ENCODE data around the gene CHCHD2.
"Not testable (repeated sequence)": the region's sequence is repeated elsewhere in the genome, so short reads cannot be mapped to it uniquely, and the experiment has no call there.

The CHCHD2 gene

GRCh38 chr7:56087445-56087844, 18.8 kb downstream of the CHCHD2 start:
- H4K20me1 ChIP-seq (ENCODE audit: insufficient read depth, low read length): no peaks in the 10 kb centered on the region
- no peak for TF ChIP-seq CTCF (IDR thresholded peaks at IDR 0.05; ENCODE audit: low read depth, low read length)
- TF ChIP-seq EZH2phosphoT487 (IDR thresholded peaks at IDR 0.05; ENCODE audit: low read depth): no peak
- H3K9ac ChIP-seq (ENCODE audit: low read length): no peak overlapping the region
- no peak overlapping the region for H3K27ac ChIP-seq (ENCODE audit: low read length)
- H3K9me3 ChIP-seq (ENCODE audit: insufficient read depth, low read length): no peaks in the 10 kb centered on the region
- no peak overlapping the region for H3K4me2 ChIP-seq (ENCODE audit: low read length)
- no peaks in the 10 kb centered on the region for H3K27me3 ChIP-seq (ENCODE audit: low read depth, low read length)
- no peak overlapping the region for H3K4me3 ChIP-seq (ENCODE audit: low read length)
- no peaks in the 10 kb centered on the region for H3K4me1 ChIP-seq (ENCODE audit: low read length)
- H3K79me2 ChIP-seq (ENCODE audit: low read length): no peaks in the 10 kb centered on the region
- no peak overlapping the region for H2AFZ ChIP-seq (ENCODE audit: low read depth, low read length)
- no peaks in the 10 kb centered on the region for H3K36me3 ChIP-seq (replicated peaks; ENCODE audit: low read depth, low read length)

GRCh38 chr7:56086761-56087160, 19.5 kb downstream of the CHCHD2 start:
- Histone ChIP-seq H2AFZ (ENCODE audit: low read depth, low read length) (no peak overlapping the region), H3K9ac (ENCODE audit: low read length) (no peak overlapping the region), H3K27me3 (ENCODE audit: low read depth, low read length) (no peaks in the 10 kb centered on the region), H3K4me1 (ENCODE audit: low read length) (no peaks in the 10 kb centered on the region), H3K27ac (ENCODE audit: low read length) (no peak overlapping the region), H3K79me2 (ENCODE audit: low read length) (no peaks in the 10 kb centered on the region), H3K36me3 (replicated peaks; ENCODE audit: low read depth, low read length) (no peaks in the 10 kb centered on the region), H4K20me1 (ENCODE audit: insufficient read depth, low read length) (no peaks in the 10 kb centered on the region), H3K4me2 (ENCODE audit: low read length) (no peak overlapping the region), H3K4me3 (ENCODE audit: low read length) (no peak overlapping the region), H3K9me3 (ENCODE audit: insufficient read depth, low read length) (no peaks in the 10 kb centered on the region)
- no peak for TF ChIP-seq EZH2phosphoT487 (IDR thresholded peaks at IDR 0.05; ENCODE audit: low read depth)
- TF ChIP-seq CTCF (IDR thresholded peaks at IDR 0.05; ENCODE audit: low read depth, low read length): no peak

GRCh38 chr7:56083150-56083785, 23.0 kb downstream of the CHCHD2 start:
- no peak overlapping the region for H3K9ac ChIP-seq (ENCODE audit: low read length)
- no peaks in the 10 kb centered on the region for H3K27me3 ChIP-seq (ENCODE audit: low read depth, low read length)
- H2AFZ ChIP-seq (ENCODE audit: low read depth, low read length): no peak overlapping the region
- TF ChIP-seq CTCF (IDR thresholded peaks at IDR 0.05; ENCODE audit: low read depth, low read length): no peak
- TF ChIP-seq EZH2phosphoT487 (IDR thresholded peaks at IDR 0.05; ENCODE audit: low read depth): no peak
- peaks cover 14% of the 10 kb centered on the region for H3K36me3 ChIP-seq (replicated peaks; ENCODE audit: low read depth, low read length)
- no peak overlapping the region for H3K4me2 ChIP-seq (ENCODE audit: low read length)
- H3K79me2 ChIP-seq (ENCODE audit: low read length): no peaks in the 10 kb centered on the region
- no peaks in the 10 kb centered on the region for H3K9me3 ChIP-seq (ENCODE audit: insufficient read depth, low read length)
- no peaks in the 10 kb centered on the region for H3K4me1 ChIP-seq (ENCODE audit: low read length)
- H4K20me1 ChIP-seq (ENCODE audit: insufficient read depth, low read length): no peaks in the 10 kb centered on the region
- H3K4me3 ChIP-seq (ENCODE audit: low read length): no peak overlapping the region
- no peak overlapping the region for H3K27ac ChIP-seq (ENCODE audit: low read length)

GRCh38 chr7:56081626-56082340, 24.5 kb downstream of the CHCHD2 start:
- H3K36me3 ChIP-seq (replicated peaks; ENCODE audit: low read depth, low read length): peaks cover 21% of the 10 kb centered on the region
- H3K79me2 ChIP-seq (ENCODE audit: low read length): no peaks in the 10 kb centered on the region
- no peak overlapping the region for H3K27ac ChIP-seq (ENCODE audit: low read length)

GRCh38 chr7:56080726-56081435, 25.4 kb downstream of the CHCHD2 start:
- H3K79me2 ChIP-seq (ENCODE audit: low read length); H2AFZ ChIP-seq (ENCODE audit: low read depth, low read length); H3K27me3 ChIP-seq (ENCODE audit: low read depth, low read length); H3K9ac ChIP-seq (ENCODE audit: low read length); H3K4me1 ChIP-seq (ENCODE audit: low read length); H3K27ac ChIP-seq (ENCODE audit: low read length); H3K9me3 ChIP-seq (ENCODE audit: insufficient read depth, low read length); H3K4me2 ChIP-seq (ENCODE audit: low read length); H4K20me1 ChIP-seq (ENCODE audit: insufficient read depth, low read length); H3K4me3 ChIP-seq (ENCODE audit: low read length): not testable (repeated sequence)
- peaks cover 27% of the 10 kb centered on the region for H3K36me3 ChIP-seq (replicated peaks; ENCODE audit: low read depth, low read length)

More at GRCh38 chr7:56081626-56082340, 24.5 kb downstream of the CHCHD2 start:
- Histone ChIP-seq H4K20me1 (ENCODE audit: insufficient read depth, low read length) (no peaks in the 10 kb centered on the region), H3K4me2 (ENCODE audit: low read length) (no peak overlapping the region), H3K27me3 (ENCODE audit: low read depth, low read length) (no peaks in the 10 kb centered on the region), H3K4me1 (ENCODE audit: low read length) (no peaks in the 10 kb centered on the region), H2AFZ (ENCODE audit: low read depth, low read length) (no peak overlapping the region), H3K9ac (ENCODE audit: low read length) (no peak overlapping the region), H3K9me3 (ENCODE audit: insufficient read depth, low read length) (no peaks in the 10 kb centered on the region), H3K4me3 (ENCODE audit: low read length) (no peak overlapping the region)
- TF ChIP-seq CTCF (IDR thresholded peaks at IDR 0.05; ENCODE audit: low read depth, low read length): no peak
- TF ChIP-seq EZH2phosphoT487 (IDR thresholded peaks at IDR 0.05; ENCODE audit: low read depth): no peak
